GM12873 (cell line): ENCODE measurements around the gene IMMP2L.

Experiments
- TF ChIP-seq, protein P1 (sequence below): IDR thresholded peaks from 2 replicates; pipeline ENCODE4 v1.5.1; 2012; ENCODE audit warnings: low read depth, mild to moderate bottlenecking, moderate library complexity, low read length, control low read depth; ENCODE audit not compliant: insufficient read depth; ENCODE audit errors: missing control alignments

Gene IMMP2L

DNA sequence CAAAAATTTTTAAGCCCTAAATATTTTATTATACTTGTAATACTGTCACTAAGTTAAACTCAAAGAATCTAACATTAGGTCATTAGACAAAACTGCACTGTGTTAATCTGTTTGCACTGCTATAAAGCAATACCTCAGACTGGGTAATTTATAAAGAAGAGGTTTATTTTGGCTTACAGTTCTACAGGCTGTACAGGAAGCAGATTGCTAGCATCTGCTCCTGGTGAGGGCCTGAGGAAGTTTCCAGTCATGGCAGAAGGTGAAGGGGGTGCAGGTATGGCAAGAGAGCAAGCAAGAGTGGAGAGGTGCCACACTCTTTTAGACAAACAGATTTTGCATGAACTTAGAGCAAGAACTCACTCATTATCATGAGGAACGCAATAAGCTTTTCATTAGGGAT is 125.7 kb downstream of the IMMP2L start:
- TF ChIP-seq, protein P1, sequence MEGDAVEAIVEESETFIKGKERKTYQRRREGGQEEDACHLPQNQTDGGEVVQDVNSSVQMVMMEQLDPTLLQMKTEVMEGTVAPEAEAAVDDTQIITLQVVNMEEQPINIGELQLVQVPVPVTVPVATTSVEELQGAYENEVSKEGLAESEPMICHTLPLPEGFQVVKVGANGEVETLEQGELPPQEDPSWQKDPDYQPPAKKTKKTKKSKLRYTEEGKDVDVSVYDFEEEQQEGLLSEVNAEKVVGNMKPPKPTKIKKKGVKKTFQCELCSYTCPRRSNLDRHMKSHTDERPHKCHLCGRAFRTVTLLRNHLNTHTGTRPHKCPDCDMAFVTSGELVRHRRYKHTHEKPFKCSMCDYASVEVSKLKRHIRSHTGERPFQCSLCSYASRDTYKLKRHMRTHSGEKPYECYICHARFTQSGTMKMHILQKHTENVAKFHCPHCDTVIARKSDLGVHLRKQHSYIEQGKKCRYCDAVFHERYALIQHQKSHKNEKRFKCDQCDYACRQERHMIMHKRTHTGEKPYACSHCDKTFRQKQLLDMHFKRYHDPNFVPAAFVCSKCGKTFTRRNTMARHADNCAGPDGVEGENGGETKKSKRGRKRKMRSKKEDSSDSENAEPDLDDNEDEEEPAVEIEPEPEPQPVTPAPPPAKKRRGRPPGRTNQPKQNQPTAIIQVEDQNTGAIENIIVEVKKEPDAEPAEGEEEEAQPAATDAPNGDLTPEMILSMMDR: no peak

- TF ChIP-seq, protein P1: no peak
Measured at GRCh38 chr7:111433426-111433825, 128.9 kb downstream of the IMMP2L start.

DNA sequence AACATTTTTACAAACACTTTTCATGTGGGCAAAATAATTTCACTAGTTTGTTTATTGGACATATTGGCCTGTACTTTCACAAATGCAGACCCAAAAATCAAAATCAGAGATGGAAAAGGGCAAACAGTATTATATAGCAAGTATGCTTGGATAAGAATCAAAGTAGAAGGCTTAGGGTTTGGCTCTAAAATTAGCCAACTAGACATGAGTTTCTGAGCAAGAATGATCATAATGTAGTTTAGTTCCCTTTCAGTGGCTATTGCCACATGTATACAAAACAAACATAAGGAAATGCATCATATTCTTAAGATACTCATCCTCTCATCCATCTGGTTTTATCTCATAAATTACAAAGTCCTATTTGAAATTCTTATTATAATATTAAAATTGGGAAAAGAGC is 132.5 kb downstream of the IMMP2L start:
- TF ChIP-seq, protein P1: no peak

DNA sequence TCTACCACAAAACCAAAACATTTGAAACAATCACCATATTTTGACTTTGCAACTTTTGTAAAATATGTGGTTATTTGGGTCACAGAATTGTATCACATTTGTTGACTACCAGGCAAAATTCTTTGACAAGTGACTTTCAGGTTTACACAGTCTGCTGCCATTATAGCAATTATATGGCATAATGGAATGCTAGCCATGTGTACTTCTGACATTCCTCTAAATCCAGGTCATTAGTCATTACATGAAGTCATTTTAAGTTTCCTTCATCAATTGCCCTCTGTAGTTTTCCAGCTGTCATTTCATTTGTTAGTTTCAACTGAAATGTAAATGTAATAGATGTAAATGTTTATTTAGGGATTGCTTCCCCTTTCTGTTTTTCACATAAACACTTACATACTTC is 137.5 kb downstream of the IMMP2L start:
- TF ChIP-seq, protein P1: no peak

GRCh38 chr7:111414374-111414773 is 147.9 kb downstream of the IMMP2L start:
- TF ChIP-seq, protein P1: no peak

- TF ChIP-seq, protein P1: no peak
Measured at GRCh38 chr7:111413739-111414138, 148.6 kb downstream of the IMMP2L start.

DNA sequence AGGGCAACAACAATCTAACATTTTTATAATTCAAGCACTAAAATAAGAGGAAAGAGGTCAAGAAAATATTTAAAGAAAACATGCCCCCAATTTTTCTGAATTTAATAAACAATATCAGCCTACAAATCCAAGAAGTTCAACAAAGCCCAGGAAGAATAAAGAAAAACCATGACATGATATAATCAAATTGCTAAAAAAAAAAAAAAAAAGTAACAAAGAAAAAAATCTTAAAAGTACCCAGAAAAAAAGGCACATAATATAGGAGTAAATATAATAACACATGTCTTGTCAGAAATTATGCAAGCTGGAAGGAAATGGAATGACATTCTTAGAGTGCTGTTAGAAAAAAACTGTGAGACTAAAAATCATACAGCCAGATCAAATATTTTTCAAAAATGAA is 151.4 kb downstream of the IMMP2L start:
- TF ChIP-seq, protein P1: no peak
